Osteoblast (primary cell): Measurements from ENCODE around the gene GATD1. TPM values are rescaled to one million over a fixed set of nuclear protein-coding genes. Genes with fewer than 3 reads are reported as not detected.

ENCODE experiments used
- DNase-seq: peaks from one replicate; pipeline ENCODE4 v3.0.0; 2011; ENCODE audit warnings: low spot score, mixed read lengths; ENCODE audit not compliant: insufficient read length; ENCODE audit errors: missing footprints
- H2AFZ ChIP-seq: 2 replicates; pipeline ENCODE4 v1.6.0; 2011; ENCODE audit warnings: mild to moderate bottlenecking, low read length
- H3K27ac ChIP-seq: 2 replicates; pipeline ENCODE4 v1.5.1; 2011; ENCODE audit warnings: mild to moderate bottlenecking, low read depth, low read length, moderate library complexity
- H3K27me3 ChIP-seq: 2 replicates; pipeline ENCODE4 v1.6.0; 2012; ENCODE audit warnings: mild to moderate bottlenecking, control low read depth, inconsistent platforms, low read length, moderate library complexity; ENCODE audit not compliant: insufficient read depth
- H3K36me3 ChIP-seq: 2 replicates; pipeline ENCODE4 v1.5.1; 2011; ENCODE audit warnings: mild to moderate bottlenecking, low read length, control low read depth, moderate library complexity; ENCODE audit not compliant: insufficient read depth
- H3K4me1 ChIP-seq: 2 replicates; pipeline ENCODE4 v1.5.1; 2011; ENCODE audit warnings: mild to moderate bottlenecking, low read length, control low read depth, moderate library complexity; ENCODE audit not compliant: insufficient read depth
- H3K4me2 ChIP-seq: 2 replicates; pipeline ENCODE4 v1.6.0; 2011; ENCODE audit warnings: mild to moderate bottlenecking, low read length; ENCODE audit not compliant: insufficient read depth
- H3K4me3 ChIP-seq: fragments of 200-600 bp; sonication (generic); 3 replicates; pipeline ENCODE4 v1.5.1; 2012; ENCODE audit warnings: mild to moderate bottlenecking, low read length, inconsistent platforms; ENCODE audit not compliant: insufficient read depth
- H3K79me2 ChIP-seq: 2 replicates; pipeline ENCODE4 v1.6.0; 2012; ENCODE audit warnings: mild to moderate bottlenecking, low read length, control low read depth, inconsistent platforms; ENCODE audit not compliant: insufficient read depth
- H3K9me3 ChIP-seq: 2 replicates; pipeline ENCODE4 v1.5.1; 2011; ENCODE audit warnings: low read depth, low read length, control low read depth
- H4K20me1 ChIP-seq: 2 replicates; pipeline ENCODE4 v1.6.0; 2012; ENCODE audit warnings: mild to moderate bottlenecking, low read length, control low read depth; ENCODE audit not compliant: insufficient read depth
- total RNA-seq: library from RNA; depleted of rRNA; stranded (reverse); fragments of >200 nt; gene quantifications from 2 replicates; pipeline ENCODE4 v1.2.3, GENCODE V29; 2012
- TF ChIP-seq, protein P1 (sequence below): IDR thresholded peaks from 2 replicates; pipeline ENCODE4 v1.5.1; 2011; ENCODE audit warnings: mild to moderate bottlenecking, low read depth, low read length, moderate library complexity; ENCODE audit errors: extremely low read depth

The GATD1 gene
- total RNA-seq, 1 donor: 37.3 TPM

DNA sequence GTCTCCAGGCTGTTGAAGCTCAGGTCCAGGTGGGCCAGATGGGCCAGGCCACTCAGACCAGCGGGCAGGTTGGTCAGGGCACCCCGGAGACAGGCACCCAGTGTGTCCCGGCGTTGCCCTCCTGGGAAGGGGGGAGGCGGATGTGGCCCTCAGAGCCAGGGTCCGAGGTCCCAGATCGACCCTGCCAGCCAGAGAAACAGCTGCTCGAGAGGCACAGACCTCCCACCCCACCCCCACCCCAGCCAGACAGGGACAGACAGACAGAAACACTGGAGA, 26.1 kb upstream of the GATD1 start:
- Histone ChIP-seq H3K9me3 (no peaks in the 10 kb centered on the region), H3K4me1 (peaks cover 19% of the 10 kb centered on the region), H3K27me3 (no peaks in the 10 kb centered on the region), H3K4me2 (peak overlapping the region; percentile 87), H3K27ac (no peak overlapping the region), H2AFZ (no peak overlapping the region), H3K36me3 (peaks cover 23% of the 10 kb centered on the region), H3K4me3 (peak overlapping the region; percentile 74), H3K79me2 (peaks cover 16% of the 10 kb centered on the region), H4K20me1 (no peaks in the 10 kb centered on the region)
- TF ChIP-seq, protein P1, sequence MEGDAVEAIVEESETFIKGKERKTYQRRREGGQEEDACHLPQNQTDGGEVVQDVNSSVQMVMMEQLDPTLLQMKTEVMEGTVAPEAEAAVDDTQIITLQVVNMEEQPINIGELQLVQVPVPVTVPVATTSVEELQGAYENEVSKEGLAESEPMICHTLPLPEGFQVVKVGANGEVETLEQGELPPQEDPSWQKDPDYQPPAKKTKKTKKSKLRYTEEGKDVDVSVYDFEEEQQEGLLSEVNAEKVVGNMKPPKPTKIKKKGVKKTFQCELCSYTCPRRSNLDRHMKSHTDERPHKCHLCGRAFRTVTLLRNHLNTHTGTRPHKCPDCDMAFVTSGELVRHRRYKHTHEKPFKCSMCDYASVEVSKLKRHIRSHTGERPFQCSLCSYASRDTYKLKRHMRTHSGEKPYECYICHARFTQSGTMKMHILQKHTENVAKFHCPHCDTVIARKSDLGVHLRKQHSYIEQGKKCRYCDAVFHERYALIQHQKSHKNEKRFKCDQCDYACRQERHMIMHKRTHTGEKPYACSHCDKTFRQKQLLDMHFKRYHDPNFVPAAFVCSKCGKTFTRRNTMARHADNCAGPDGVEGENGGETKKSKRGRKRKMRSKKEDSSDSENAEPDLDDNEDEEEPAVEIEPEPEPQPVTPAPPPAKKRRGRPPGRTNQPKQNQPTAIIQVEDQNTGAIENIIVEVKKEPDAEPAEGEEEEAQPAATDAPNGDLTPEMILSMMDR: no peak
- DNase-seq: no peak

DNA sequence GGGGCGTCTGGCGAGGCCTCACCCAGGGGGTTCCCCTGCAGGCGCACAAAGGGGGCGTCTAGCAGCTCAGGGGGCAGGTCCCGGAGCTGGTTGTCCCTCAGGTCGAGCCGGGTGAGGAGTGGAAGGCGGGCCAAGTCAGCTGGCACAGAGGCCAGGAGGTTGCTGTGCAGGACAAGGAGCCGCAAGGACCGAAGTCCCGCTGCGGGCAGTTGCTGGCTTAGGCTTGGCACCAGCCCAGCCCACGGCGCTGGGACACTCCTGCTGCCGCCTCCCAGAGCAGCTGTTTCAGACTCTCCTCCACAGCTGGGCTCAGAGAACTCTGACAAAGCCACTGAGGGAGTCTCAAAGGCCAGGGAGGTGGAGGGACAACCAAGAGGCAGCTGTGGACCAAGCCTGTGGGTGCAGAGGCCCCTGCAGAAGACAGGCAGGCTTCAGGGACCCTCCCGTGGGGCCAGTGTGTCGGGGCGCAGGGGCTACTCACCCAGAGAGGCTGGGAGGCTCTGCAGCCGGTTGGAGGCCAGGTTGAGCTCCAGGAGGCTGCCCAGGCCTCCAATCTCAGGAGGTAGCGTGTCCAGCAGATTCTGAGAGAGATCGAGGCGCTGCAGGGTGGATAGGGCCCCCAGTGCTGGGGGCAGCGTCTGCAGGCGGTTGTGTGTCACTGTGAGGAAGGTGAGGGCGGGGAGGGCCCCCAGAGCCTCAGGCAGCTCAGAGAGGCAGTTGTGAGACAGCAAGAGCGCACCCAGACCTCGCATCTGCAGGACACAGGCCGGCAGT, 25.6 kb upstream of the GATD1 start:
- Histone ChIP-seq H3K4me1 (peaks cover 17% of the 10 kb centered on the region), H3K4me3 (no peak overlapping the region), H3K9me3 (no peaks in the 10 kb centered on the region), H2AFZ (no peak overlapping the region), H4K20me1 (no peaks in the 10 kb centered on the region), H3K36me3 (peaks cover 23% of the 10 kb centered on the region), H3K79me2 (peaks cover 14% of the 10 kb centered on the region), H3K27ac (no peak overlapping the region), H3K27me3 (no peaks in the 10 kb centered on the region), H3K4me2 (no peak overlapping the region)
- DNase-seq: no peak
- TF ChIP-seq, protein P1: no peak

DNA sequence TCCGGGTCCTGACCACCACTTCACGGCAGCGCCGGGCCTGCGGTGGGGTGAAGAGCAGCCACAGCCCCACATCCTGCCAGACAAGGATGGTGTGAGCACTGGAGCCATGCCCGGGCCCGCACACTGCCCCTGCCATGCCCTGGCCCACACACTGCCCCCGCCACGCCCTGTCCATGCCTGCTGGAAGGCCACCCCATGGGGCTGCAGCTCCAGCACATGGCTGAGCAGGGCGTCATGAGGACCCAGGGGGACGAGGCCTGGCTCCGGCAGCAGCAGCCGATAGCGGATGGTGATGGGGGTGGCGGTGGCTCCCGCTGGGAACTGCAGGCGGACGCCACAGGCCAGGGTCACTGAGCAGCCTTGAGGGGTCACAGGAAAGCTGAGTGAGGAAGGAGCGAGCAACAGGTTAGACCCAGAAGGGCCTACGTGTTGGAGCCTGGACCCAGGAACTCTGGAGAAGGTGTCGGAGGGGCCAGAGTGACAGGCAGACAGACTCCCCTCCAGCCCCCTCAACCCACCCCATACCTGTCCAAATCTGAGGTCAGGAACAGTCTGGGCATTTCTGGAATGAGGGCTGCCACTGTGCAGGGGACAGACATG, 24.8 kb upstream of the GATD1 start:
- TF ChIP-seq, protein P1: no peak

DNA sequence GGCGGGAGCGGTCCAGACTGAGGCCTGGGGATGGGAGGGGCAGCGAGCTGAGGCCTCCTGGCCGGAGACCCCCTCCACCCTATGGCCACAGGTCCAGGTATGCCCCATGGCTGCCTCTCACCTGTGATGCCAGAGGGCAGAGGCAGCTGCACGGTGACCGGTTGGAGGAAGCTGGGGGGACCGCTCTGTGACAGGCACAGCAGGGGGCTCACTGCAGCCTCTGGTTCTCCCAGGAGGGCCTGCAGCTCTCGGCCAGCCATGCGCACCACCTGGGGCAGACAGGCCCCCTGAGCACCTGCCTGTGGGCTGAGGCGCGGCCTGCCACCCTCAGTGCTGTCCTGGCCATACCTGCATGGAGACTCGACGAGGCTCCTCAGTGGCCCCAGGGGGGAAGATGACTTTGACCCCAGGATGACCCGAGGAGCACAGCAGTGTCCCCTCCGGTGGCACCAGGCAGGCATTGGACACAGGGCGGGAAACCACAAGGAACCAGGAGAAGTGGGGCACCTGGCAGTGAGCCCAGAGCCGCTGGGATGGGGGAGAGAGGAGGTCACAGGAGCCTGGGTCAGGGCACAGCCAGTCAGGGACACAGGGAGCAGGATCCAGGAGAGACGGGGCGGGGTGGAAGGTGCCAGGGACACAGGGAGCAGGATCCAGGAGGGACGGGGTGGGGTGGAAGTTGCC, 24.0 kb upstream of the GATD1 start:
- no peaks in the 10 kb centered on the region for H3K9me3 ChIP-seq
- H3K79me2 ChIP-seq: peaks cover 14% of the 10 kb centered on the region
- DNase-seq: no peak
- no peaks in the 10 kb centered on the region for H3K27me3 ChIP-seq
- no peak overlapping the region for H3K4me3 ChIP-seq
- H3K4me1 ChIP-seq: peaks cover 26% of the 10 kb centered on the region
- TF ChIP-seq, protein P1: no peak
- H3K4me2 ChIP-seq: no peak overlapping the region
- H3K27ac ChIP-seq: no peak overlapping the region
- peaks cover 2% of the 10 kb centered on the region for H4K20me1 ChIP-seq
- no peak overlapping the region for H2AFZ ChIP-seq
- peaks cover 23% of the 10 kb centered on the region for H3K36me3 ChIP-seq

More for the DNA sequence above, 24.8 kb upstream of the GATD1 start:
- peaks cover 14% of the 10 kb centered on the region for H3K79me2 ChIP-seq
- H3K4me3 ChIP-seq: no peak overlapping the region
- H4K20me1 ChIP-seq: no peaks in the 10 kb centered on the region
- no peak for DNase-seq
- H3K4me2 ChIP-seq: no peak overlapping the region
- no peaks in the 10 kb centered on the region for H3K9me3 ChIP-seq
- H3K27me3 ChIP-seq: no peaks in the 10 kb centered on the region
- H3K27ac ChIP-seq: no peak overlapping the region
- H3K4me1 ChIP-seq: peaks cover 17% of the 10 kb centered on the region
- H3K36me3 ChIP-seq: peaks cover 23% of the 10 kb centered on the region
- H2AFZ ChIP-seq: no peak overlapping the region
